ENCODE results near the gene CNTNAP5. TPM values are rescaled to one million over a fixed set of nuclear protein-coding genes. Genes with fewer than 3 reads are reported as not detected.

CNTNAP5 gene
- total and polyA plus RNA-seq, 2 of the 13 experiments (the other 11 are each of a cell fraction or from before 2014, with no cell fraction given): not detected

DNA sequence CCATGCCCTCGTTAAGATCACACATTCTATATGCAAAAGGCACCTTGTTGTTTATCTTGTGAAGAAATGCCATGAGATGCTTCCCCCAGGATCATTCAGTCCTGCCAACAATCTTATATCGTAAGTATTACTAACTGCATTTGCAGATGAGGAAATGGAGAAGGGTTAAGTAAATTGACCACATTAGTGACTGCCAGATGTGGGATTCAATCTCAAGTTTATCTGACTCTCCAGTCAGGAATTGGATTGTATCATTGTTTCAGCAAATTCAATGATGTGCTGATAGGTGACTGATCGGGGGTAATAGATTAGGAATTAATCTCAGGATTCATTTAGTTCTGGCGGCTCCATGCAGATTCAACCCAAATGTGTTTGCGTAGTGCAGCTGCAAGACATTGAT is 106.2 kb downstream of the CNTNAP5 start (continued):
- TF ChIP-seq ZNF577 (CRISPR knock-in tag; IDR thresholded peaks at IDR 0.05; ENCODE audit: borderline replicate concordance, low read depth): no peak

DNA sequence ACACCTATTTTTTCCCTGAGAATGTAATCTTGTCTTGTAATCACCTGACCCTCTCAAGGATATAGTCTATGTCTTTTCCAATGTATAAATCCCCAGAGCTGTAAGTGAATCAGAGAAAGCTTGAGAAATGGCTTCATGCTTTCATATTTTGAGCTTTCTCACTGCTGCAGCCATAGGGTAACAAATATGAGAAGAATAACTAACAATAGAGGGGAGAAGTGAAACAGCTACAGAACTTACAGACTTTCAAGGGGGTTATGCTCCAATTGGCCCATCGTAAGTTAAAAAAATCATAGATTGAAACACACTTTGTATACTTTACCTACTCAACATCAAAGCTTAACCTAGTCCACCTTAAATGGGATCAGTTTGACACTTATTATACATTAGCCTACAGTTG is 111.0 kb downstream of the CNTNAP5 start:
- H3K27ac ChIP-seq (ENCODE audit: extremely low read length, insufficient read depth, low read length): no peak overlapping the region
- no peaks in the 10 kb centered on the region for H4K20me1 ChIP-seq (ENCODE audit: insufficient read depth, low read length)
- CTCF ChIA-PET (ENCODE audit: low intra/inter-chr PET ratio, low total read pairs): no interaction called here
- no peaks in the 10 kb centered on the region for H3K9me3 ChIP-seq (ENCODE audit: low read length)
- H3K79me2 ChIP-seq (ENCODE audit: insufficient read depth, low read length): no peaks in the 10 kb centered on the region
- no peak overlapping the region for H3K4me3 ChIP-seq (replicated peaks in 1 of 3; ENCODE audit: insufficient read depth in 1 of 3, low read depth in 2 of 3, low read length in 3 of 3)
- in situ Hi-C loops (cut with HindIII; ENCODE audit: extremely low pct_ligation_motif_present, low pct_unique_long_range_greater_than_20kb): no loop called here
- 0% methylated on average over 1 of the region's 1 CpG for WGBS (ENCODE audit: low lambda C conversion rate)
- no peak overlapping the region for H2AFZ ChIP-seq (ENCODE audit: low read length)
- POLR2A ChIA-PET: no interaction called here
- H3K27me3 ChIP-seq (ENCODE audit: control insufficient read depth in 1 of 2, insufficient read depth in 2 of 2, low read length in 2 of 2): no peaks in the 10 kb centered on the region
- TF ChIP-seq DNMT3B (CRISPR knock-in tag; conservative IDR thresholded peaks at IDR 0.05) (no peak), CBX1 (IDR thresholded peaks at IDR 0.05; ENCODE audit: low read depth) (no peak), ZNF383 (CRISPR knock-in tag; IDR thresholded peaks at IDR 0.05; ENCODE audit: borderline replicate concordance) (no peak), STAG1 (CRISPR knock-in tag; IDR thresholded peaks at IDR 0.05) (no peak), ZEB1 (IDR thresholded peaks at IDR 0.05; ENCODE audit: insufficient replicate concordance, low read depth) (no peak), ZNF792 (CRISPR knock-in tag; IDR thresholded peaks at IDR 0.05) (no peak), ZSCAN9 (CRISPR knock-in tag; IDR thresholded peaks at IDR 0.05; ENCODE audit: borderline replicate concordance) (no peak)
- TF ChIP-seq, protein P1, sequence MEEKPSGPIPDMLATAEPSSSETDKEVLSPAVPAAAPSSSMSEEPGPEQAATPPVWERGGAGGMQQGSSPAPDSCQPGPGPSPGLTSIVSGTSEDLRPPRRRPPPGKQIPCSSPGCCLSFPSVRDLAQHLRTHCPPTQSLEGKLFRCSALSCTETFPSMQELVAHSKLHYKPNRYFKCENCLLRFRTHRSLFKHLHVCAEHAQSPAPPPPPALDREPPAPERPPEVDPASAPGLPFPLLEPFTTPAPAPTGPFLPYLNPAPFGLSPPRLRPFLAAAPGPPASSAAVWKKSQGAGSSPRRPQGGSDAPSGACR (CRISPR knock-in tag; IDR thresholded peaks at IDR 0.05): no peak
- TF ChIP-seq, protein P2, sequence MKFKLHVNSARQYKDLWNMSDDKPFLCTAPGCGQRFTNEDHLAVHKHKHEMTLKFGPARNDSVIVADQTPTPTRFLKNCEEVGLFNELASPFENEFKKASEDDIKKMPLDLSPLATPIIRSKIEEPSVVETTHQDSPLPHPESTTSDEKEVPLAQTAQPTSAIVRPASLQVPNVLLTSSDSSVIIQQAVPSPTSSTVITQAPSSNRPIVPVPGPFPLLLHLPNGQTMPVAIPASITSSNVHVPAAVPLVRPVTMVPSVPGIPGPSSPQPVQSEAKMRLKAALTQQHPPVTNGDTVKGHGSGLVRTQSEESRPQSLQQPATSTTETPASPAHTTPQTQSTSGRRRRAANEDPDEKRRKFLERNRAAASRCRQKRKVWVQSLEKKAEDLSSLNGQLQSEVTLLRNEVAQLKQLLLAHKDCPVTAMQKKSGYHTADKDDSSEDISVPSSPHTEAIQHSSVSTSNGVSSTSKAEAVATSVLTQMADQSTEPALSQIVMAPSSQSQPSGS (CRISPR knock-in tag; IDR thresholded peaks at IDR 0.05): no peak
- no TSS peak for BruUV-seq (replicated peaks)
- no peaks in the 10 kb centered on the region for H3K36me3 ChIP-seq (replicated peaks in 1 of 2; ENCODE audit: control insufficient read depth in 1 of 2, insufficient read depth in 2 of 2, low read length in 2 of 2)
- H3K4me2 ChIP-seq (ENCODE audit: low read depth, low read length): no peak overlapping the region
- DNase-seq (ENCODE audit: low spot score) (no peak), ATAC-seq (no peak), FAIRE-seq (no peak)
- H3K4me1 ChIP-seq (ENCODE audit: insufficient read depth, low read length): no peaks in the 10 kb centered on the region
- no peak overlapping the region for H3K9ac ChIP-seq (ENCODE audit: insufficient read depth, low read depth, low read length)
- intact Hi-C loops (cut with micrococcal nuclease; ENCODE audit: unreplicated experiment): no loop called here
